ENCODE measurements around the gene DUSP2. TPM values are rescaled to one million over a fixed set of nuclear protein-coding genes. Genes with fewer than 3 reads are reported as not detected.

Gene DUSP2
- total RNA-seq, 4 donors from 2014 or later = 14.0 to 21.1 (median 15.6) TPM

GRCh38 chr2:96131152-96131812, 14.0 kb downstream of the DUSP2 start:
- no peak overlapping the region for H3K4me3 ChIP-seq
- 76% methylated on average over 10 of the region's 10 CpGs for WGBS, 2 donors
- DNase-seq (ENCODE audit: low spot score in 2 of 2) = no peak
- H3K36me3 ChIP-seq = no peaks in the 10 kb centered on the region
- H3K9me3 ChIP-seq = no peaks in the 10 kb centered on the region
- H3K4me1 ChIP-seq = no peaks in the 10 kb centered on the region
- TF ChIP-seq EP300 (IDR thresholded peaks at IDR 0.05) (no peak), POLR2A (IDR thresholded peaks at IDR 0.05) (no peak)
- H3K27me3 ChIP-seq = no peaks in the 10 kb centered on the region
- H3K27ac ChIP-seq = no peak overlapping the region

- DNase-seq (ENCODE audit: low spot score in 2 of 2) = no peak
- no peaks in the 10 kb centered on the region for H3K4me1 ChIP-seq
- TF ChIP-seq CTCF (IDR thresholded peaks at IDR 0.05) (no peak), POLR2A (IDR thresholded peaks at IDR 0.05) (no peak), EP300 (IDR thresholded peaks at IDR 0.05) (no peak)
- no peaks in the 10 kb centered on the region for H3K36me3 ChIP-seq
- no peaks in the 10 kb centered on the region for H3K9me3 ChIP-seq
- no peak overlapping the region for H3K27ac ChIP-seq
- H3K27me3 ChIP-seq = no peaks in the 10 kb centered on the region
- WGBS, 2 donors = 88 to 94% methylated on average over 4 of the region's 4 CpGs
- no peak overlapping the region for H3K4me3 ChIP-seq
Observed at GRCh38 chr2:96130483-96130882, 14.8 kb downstream of the DUSP2 start.

- Histone ChIP-seq H3K36me3 (no peaks in the 10 kb centered on the region), H3K27ac (no peak overlapping the region), H3K27me3 (no peaks in the 10 kb centered on the region), H3K4me3 (no peak overlapping the region), H3K4me1 (no peaks in the 10 kb centered on the region), H3K9me3 (no peaks in the 10 kb centered on the region)
- TF ChIP-seq CTCF (IDR thresholded peaks at IDR 0.05) (no peak), EP300 (IDR thresholded peaks at IDR 0.05) (no peak), POLR2A (IDR thresholded peaks at IDR 0.05) (no peak)
- WGBS, 2 donors = 83 to 88% methylated on average over 14 to 16 of the region's 16 CpGs
- DNase-seq (ENCODE audit: low spot score in 2 of 2) = no peak
Observed at GRCh38 chr2:96129528-96130120, 15.6 kb downstream of the DUSP2 start.

- DNase-seq (ENCODE audit: low spot score in 2 of 2) = no peak
- no peaks in the 10 kb centered on the region for H3K9me3 ChIP-seq
- no peak overlapping the region for H3K4me3 ChIP-seq
- H3K36me3 ChIP-seq = no peaks in the 10 kb centered on the region
- H3K4me1 ChIP-seq = no peaks in the 10 kb centered on the region
- H3K27me3 ChIP-seq = no peaks in the 10 kb centered on the region
- TF ChIP-seq CTCF (IDR thresholded peaks at IDR 0.05) (no peak), EP300 (IDR thresholded peaks at IDR 0.05) (no peak)
- H3K27ac ChIP-seq = no peak overlapping the region
- WGBS, 2 donors = 67 to 71% methylated on average over 6 of the region's 6 CpGs
Observed at GRCh38 chr2:96128456-96128855, 16.8 kb downstream of the DUSP2 start.

GRCh38 chr2:96124406-96125265, 20.6 kb downstream of the DUSP2 start:
- 94 to 96% methylated on average over 14 of the region's 14 CpGs for WGBS, 2 donors
- Histone ChIP-seq H3K4me1 (no peaks in the 10 kb centered on the region), H3K4me3 (no peak overlapping the region), H3K9me3 (no peaks in the 10 kb centered on the region), H3K27me3 (peaks cover 0 to 20% of the 10 kb centered on the region in 2 donors), H3K36me3 (no peaks in the 10 kb centered on the region), H3K27ac (no peak overlapping the region)
- DNase-seq (ENCODE audit: low spot score in 2 of 2) = no peak
- no peak for TF ChIP-seq POLR2A (IDR thresholded peaks at IDR 0.05)
- no peak for TF ChIP-seq EP300 (IDR thresholded peaks at IDR 0.05)
- TF ChIP-seq CTCF (IDR thresholded peaks at IDR 0.05) = no peak
